Measurements from ENCODE around the gene MCC.

Gene MCC

DNA sequence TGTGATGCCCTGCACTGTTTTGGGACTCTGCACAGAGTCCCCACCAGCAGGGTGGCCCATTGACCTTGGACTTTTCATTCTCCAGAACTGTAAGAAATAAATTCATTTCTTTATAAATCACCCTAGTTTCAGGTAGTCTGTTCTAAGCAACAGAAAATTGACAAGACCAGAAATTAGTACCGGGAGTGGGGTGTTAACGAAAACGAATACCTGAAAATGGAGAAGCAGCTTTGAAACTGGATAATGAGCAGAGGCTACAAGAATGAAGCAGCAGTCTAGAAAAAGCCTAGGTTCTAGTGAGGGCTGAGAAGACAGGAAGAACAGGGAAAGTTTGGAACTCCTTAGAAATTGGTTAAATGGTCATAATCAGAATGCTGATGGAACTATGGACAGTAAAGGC is 2.1 kb upstream of the MCC start:
- TF ChIP-seq, protein P1, sequence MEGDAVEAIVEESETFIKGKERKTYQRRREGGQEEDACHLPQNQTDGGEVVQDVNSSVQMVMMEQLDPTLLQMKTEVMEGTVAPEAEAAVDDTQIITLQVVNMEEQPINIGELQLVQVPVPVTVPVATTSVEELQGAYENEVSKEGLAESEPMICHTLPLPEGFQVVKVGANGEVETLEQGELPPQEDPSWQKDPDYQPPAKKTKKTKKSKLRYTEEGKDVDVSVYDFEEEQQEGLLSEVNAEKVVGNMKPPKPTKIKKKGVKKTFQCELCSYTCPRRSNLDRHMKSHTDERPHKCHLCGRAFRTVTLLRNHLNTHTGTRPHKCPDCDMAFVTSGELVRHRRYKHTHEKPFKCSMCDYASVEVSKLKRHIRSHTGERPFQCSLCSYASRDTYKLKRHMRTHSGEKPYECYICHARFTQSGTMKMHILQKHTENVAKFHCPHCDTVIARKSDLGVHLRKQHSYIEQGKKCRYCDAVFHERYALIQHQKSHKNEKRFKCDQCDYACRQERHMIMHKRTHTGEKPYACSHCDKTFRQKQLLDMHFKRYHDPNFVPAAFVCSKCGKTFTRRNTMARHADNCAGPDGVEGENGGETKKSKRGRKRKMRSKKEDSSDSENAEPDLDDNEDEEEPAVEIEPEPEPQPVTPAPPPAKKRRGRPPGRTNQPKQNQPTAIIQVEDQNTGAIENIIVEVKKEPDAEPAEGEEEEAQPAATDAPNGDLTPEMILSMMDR (IDR thresholded peaks at IDR 0.05): no peak

DNA sequence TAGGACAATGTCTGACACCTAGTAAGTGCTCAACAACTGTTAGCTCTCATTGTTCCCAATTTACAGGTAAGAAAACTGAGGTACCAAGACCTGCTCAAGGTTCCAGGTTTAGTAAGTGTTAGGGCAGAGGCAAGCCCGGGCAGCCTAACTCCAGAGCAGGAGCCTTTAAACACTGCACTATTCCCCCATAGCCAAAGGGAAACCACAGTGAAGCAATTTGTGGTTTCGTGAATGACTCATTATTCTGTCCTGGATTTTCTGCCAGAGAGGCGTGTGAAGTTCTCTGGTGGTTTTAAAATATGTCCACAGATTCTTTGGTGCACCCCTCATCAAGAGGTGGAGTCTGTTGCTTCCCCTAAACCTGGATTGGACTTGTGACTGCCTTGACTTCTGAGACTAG is 1.0 kb upstream of the MCC start:
- TF ChIP-seq, protein P1 (IDR thresholded peaks at IDR 0.05): no peak

DNA sequence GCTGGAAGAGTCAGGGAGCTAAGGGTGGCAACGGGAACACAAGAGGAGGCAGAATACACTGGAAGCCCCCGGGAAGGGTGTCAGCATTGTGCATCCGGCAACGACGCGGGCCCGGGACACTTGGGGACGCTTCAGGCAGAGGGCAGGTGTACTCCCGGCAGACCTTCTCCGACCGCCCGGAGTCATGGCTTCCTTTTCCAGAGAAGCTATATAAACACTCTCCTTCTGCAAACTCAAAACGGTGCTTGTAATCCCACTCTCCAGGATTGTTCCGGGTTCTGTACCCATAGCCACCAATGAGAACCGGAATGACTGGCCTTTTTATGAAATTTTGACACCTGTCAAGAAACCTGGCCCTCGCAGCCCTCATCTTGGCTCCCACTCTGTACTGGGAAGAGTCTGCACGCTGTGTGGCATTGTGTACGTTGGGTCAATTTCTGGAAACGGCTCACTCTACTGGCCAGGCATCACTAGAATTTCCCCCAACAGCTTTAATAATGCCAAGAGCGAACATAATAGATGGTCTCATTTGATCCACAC is 462 bp upstream of the MCC start:
- TF ChIP-seq, protein P1 (IDR thresholded peaks at IDR 0.05): no peak

DNA sequence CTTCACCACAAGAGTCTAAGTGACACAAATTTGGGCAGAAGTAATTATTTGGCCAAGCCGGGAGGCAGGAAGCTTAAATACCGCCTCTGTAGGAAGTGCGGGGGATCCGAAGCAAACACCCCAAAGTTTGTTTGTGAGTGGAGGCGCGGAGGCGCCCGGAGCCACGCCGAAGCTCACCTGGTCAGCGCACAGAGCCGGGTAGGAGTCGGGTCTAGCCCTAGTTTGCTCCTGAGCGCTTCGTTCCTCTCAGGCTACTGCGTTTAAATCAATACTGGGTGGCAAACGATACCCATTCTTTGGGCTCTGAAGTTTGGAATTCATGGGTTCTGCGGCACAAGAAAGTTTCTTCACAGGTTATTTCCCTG is 855 bp downstream of the MCC start:
- TF ChIP-seq, protein P1 (IDR thresholded peaks at IDR 0.05): no peak

DNA sequence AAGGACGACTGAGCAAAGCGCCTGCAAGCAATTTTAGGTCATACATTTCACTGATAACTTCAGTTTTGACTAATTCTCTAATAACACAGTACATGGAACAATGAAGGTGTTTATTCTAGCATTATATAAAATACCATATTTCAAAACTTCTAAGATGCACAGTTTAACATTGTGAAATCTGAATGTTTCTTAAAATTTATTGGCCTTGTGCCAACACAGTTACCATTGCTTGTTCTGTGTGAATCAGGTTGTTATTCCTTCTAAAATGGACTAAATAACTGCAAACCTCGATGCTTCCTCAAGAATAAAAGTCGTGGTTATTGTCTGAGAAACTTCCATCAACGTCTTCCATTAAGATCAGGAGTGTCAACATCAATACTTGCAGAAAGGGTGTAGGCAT is 8.0 kb downstream of the MCC start:
- TF ChIP-seq, protein P1 (IDR thresholded peaks at IDR 0.05): no peak

DNA sequence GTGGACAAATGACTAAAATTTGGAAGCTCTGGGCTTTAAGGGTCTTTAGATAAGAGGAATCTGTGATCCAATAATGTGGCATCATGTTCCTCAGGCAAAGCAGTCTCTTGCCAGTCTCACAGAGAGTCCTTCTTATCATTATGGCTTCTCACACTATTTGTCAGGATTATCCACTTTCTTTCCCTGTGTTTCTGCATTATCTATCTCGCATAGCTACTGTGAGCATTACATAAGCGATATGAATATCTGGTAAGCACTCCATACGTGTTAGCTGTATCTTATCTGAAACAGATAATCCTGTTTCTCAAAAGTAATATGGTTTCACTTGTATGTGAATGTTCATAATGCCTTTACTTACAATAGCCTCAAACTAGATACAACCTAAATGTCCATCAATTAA is 9.6 kb downstream of the MCC start:
- TF ChIP-seq, protein P1 (IDR thresholded peaks at IDR 0.05): no peak

DNA sequence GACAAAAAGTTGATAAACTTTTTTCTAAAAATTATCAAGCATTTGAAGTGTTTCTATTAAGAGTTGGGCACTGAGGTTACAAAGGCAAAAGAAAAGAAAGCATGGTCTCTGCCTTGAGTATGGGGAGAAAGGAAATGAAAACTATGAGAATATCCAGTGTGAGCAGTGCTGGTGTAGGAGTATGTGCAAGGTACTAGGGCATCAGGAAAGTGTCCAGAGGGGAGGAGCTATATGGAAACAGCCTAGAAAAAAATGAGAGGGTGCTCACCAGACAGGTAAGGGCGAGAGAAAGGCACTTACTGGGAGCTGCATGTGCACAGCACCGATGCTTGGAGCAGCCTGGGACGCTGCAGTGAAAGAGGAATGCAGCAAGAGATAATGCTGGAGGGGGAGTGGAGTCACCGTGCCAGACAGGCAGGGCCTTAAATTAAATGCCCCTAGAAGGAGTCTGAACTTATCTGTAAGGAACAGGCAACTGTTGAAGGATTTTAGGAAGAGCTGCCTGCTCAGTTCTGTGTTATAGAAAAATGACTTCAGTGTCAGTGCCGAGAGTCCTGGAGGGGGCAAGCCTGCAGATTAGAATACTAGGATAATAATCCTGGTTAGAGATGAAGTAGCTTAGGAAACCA is 14.0 kb downstream of the MCC start:
- TF ChIP-seq, protein P1 (IDR thresholded peaks at IDR 0.05): no peak

DNA sequence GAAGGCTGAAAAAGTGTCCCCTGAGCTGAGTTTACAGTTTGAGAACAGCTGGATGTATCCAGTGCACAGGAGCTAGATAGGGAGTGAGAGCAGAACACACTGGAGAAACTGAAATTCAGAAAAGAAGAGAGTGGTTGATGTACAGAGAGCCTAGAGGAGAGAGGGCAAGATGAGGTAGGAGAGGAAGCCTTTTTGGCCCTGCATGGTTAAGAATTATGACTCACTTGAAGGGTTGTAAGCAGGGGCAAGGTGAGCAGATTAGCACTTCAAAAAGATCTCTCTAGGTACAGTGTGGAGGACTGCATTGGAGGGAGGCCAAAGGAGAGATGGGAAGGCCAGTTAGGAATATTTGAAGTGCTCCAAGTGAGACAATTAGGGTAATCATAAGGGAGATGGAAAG is 25.2 kb downstream of the MCC start:
- TF ChIP-seq, protein P1 (IDR thresholded peaks at IDR 0.05): no peak
